HK-2 (cell line): ENCODE data around the gene PSMG4.

Experiments
- DNase-seq: peaks from one replicate; pipeline ENCODE4 v3.0.0-alpha.2; 2018; ENCODE audit not compliant: unreplicated experiment

PSMG4 gene

DNA sequence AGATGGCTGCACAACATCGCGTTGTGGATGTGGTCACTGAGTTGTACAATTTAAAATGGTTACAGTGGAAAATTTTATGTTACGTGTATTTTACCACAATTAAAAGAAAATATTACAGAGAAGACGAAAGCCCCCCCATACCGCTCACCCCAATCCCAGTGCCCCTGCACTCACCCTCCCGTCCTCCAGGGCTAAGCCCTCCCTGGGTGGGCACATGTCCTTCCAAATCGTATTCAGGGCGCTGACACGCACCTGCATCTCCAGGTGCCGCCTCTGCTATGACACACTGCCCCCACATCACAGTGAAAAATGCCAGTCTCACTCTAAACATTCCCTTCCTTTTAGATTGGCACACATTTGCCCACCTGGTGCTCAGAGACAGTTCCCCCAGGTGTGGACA is 49.4 kb downstream of the PSMG4 start:
- no peak for DNase-seq

DNA sequence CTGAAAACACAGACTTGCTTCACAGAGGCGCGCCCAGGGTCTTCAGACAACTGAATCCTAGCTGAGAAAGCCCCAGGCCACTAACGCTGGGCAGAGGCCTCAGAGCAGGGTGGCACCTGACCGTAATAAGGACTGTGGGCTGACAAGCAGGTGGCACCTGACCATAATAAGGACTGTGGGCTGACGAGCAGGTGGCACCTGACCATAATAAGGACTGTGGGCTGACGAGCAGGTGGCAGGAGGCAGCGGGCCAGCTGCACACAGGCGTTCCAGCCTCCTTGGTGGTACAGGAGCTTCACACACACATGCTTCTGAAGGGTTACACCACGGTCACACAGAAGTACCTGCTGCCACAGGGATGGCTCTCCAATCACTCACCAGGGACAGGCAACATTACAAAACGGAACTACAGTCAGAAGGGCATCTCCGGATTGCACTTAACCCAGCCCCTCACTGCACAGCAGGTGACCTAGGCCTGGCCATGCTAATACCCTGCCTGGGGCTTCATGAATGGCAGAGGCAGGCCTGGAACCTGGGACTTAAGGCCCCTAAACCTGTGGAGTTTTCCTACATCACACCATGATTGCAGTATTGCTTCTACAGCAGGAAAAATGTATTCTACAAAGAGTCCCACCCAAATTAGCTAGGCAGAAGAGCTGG is 50.8 kb downstream of the PSMG4 start:
- no peak for DNase-seq

- DNase-seq = no peak
Observed at GRCh38 chr6:3310051-3310448, 51.3 kb downstream of the PSMG4 start.

- DNase-seq = no peak
Observed at GRCh38 chr6:3310703-3311102, 52.0 kb downstream of the PSMG4 start.

GRCh38 chr6:3311826-3312225 is 53.1 kb downstream of the PSMG4 start:
- DNase-seq = no peak

GRCh38 chr6:3312604-3313231 is 54.0 kb downstream of the PSMG4 start:
- DNase-seq = no peak

- no peak for DNase-seq
Observed at GRCh38 chr6:3314176-3314575, 55.4 kb downstream of the PSMG4 start.

- DNase-seq = no peak
Observed at GRCh38 chr6:3314621-3315467, 56.1 kb downstream of the PSMG4 start.

- DNase-seq = no peak
Observed at GRCh38 chr6:3315841-3316240, 57.1 kb downstream of the PSMG4 start.

DNA sequence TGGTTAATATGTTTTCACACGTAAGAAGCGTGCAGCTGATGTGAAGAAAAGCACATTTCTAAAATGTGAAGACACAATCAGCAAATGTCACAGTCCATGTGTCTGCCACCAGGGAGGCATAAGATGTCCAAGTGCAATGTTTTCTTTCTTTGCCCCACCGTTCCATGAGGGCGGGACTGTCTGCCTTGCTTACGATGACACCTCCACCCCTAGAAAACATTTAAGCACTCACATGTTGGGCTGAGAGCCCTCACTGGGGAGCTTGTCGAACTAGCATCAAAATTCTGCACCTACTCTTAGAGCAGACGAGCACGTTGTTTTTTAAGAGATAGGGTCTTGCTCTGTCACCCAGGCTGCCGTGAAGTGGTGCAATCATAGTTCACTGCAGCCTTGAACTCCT is 57.6 kb downstream of the PSMG4 start:
- DNase-seq = no peak

GRCh38 chr6:3316818-3317217 is 58.1 kb downstream of the PSMG4 start:
- no peak for DNase-seq
